ENCODE results near the gene MYH7. TPM values are rescaled to one million over a fixed set of nuclear protein-coding genes. Genes with fewer than 3 reads are reported as not detected.

MYH7 gene
- total RNA-seq, 1 donor from 2014 or later: not detected

DNA sequence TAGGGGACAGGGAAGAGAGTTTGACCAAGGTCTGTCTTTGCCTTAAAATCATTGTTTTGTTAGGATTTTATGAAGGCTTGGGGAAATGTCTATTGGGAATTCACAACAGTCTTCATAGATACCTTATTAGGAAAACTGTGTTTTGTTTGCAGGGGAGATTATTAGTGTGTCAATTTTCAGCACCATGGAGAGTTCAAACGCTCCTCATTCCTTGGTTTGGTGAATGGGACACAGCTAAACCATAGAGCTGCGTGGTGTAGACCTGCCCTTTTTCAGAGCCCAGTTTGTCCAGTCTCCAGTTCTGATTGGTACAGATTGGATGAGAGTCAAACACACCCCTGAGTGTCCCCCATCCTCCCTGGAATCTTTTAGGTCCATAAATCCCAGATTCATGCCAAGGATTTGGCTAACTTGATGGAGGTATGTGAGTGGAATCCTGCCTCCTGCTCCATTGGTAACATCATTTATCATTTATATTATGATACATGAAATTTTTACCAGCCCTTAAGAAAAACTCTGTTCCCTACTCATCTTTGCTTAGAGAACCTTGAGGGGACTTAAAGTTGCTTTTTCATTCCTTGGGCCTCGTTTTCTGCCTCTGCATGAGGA lies 46.0 kb upstream of the MYH7 start:
- TF ChIP-seq, protein P1, sequence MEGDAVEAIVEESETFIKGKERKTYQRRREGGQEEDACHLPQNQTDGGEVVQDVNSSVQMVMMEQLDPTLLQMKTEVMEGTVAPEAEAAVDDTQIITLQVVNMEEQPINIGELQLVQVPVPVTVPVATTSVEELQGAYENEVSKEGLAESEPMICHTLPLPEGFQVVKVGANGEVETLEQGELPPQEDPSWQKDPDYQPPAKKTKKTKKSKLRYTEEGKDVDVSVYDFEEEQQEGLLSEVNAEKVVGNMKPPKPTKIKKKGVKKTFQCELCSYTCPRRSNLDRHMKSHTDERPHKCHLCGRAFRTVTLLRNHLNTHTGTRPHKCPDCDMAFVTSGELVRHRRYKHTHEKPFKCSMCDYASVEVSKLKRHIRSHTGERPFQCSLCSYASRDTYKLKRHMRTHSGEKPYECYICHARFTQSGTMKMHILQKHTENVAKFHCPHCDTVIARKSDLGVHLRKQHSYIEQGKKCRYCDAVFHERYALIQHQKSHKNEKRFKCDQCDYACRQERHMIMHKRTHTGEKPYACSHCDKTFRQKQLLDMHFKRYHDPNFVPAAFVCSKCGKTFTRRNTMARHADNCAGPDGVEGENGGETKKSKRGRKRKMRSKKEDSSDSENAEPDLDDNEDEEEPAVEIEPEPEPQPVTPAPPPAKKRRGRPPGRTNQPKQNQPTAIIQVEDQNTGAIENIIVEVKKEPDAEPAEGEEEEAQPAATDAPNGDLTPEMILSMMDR (IDR thresholded peaks at IDR 0.05; ENCODE audit: insufficient read depth, low read depth, low read length): no peak
- TF ChIP-seq EZH2 (IDR thresholded peaks at IDR 0.05; ENCODE audit: insufficient read depth, low read length): no peak
- no peaks in the 10 kb centered on the region for H3K27me3 ChIP-seq (ENCODE audit: insufficient read depth, low read length)
- H4K20me1 ChIP-seq (ENCODE audit: insufficient read depth, low read length): peaks cover 48% of the 10 kb centered on the region
- peaks cover 22% of the 10 kb centered on the region for H3K36me3 ChIP-seq (ENCODE audit: insufficient read depth, low read length)
- no peaks in the 10 kb centered on the region for H3K9me3 Mint-ChIP-seq (ENCODE audit: unreplicated experiment)
- H3K4me3 Mint-ChIP-seq (ENCODE audit: unreplicated experiment): no peak overlapping the region
- no peak overlapping the region for H3K27ac Mint-ChIP-seq (ENCODE audit: unreplicated experiment)
- H3K4me1 ChIP-seq (ENCODE audit: insufficient read depth, low read length): no peaks in the 10 kb centered on the region
- no peaks in the 10 kb centered on the region for H3K36me3 Mint-ChIP-seq (ENCODE audit: low read depth, unreplicated experiment)
- no peak overlapping the region for H3K9ac ChIP-seq (ENCODE audit: low read length)
- no peak overlapping the region for H2AFZ ChIP-seq (ENCODE audit: low read depth, low read length)
- peaks cover 7% of the 10 kb centered on the region for H3K4me1 Mint-ChIP-seq (ENCODE audit: low read depth, unreplicated experiment)
- no peak for DNase-seq (ENCODE audit: low read depth)
- no peak overlapping the region for H3K27ac ChIP-seq (ENCODE audit: low read depth, low read length)
- FAIRE-seq: no peak
- H3K4me3 ChIP-seq (ENCODE audit: insufficient read depth, low read depth, low read length): no peak overlapping the region
- no peak overlapping the region for H3K4me2 ChIP-seq (ENCODE audit: low read length)
- H3K9me3 ChIP-seq (ENCODE audit: insufficient read depth, low read depth, low read length): no peaks in the 10 kb centered on the region
- H3K27me3 Mint-ChIP-seq (ENCODE audit: low read depth, unreplicated experiment): no peaks in the 10 kb centered on the region
- H3K79me2 ChIP-seq (ENCODE audit: insufficient read depth, low read length): no peaks in the 10 kb centered on the region

- Histone ChIP-seq H3K27ac (ENCODE audit: low read depth, low read length) (no peak overlapping the region), H2AFZ (ENCODE audit: low read depth, low read length) (no peak overlapping the region), H3K9ac (ENCODE audit: low read length) (no peak overlapping the region), H4K20me1 (ENCODE audit: insufficient read depth, low read length) (peaks cover 46% of the 10 kb centered on the region), H3K36me3 (ENCODE audit: insufficient read depth, low read length) (peaks cover 37% of the 10 kb centered on the region), H3K79me2 (ENCODE audit: insufficient read depth, low read length) (no peaks in the 10 kb centered on the region), H3K27me3 (ENCODE audit: insufficient read depth, low read length) (no peaks in the 10 kb centered on the region), H3K9me3 (ENCODE audit: insufficient read depth, low read depth, low read length) (no peaks in the 10 kb centered on the region), H3K4me1 (ENCODE audit: insufficient read depth, low read length) (no peaks in the 10 kb centered on the region), H3K4me3 (ENCODE audit: insufficient read depth, low read depth, low read length) (no peak overlapping the region), H3K4me2 (ENCODE audit: low read length) (no peak overlapping the region)
- H3K4me3 Mint-ChIP-seq (ENCODE audit: unreplicated experiment): no peak overlapping the region
- no peaks in the 10 kb centered on the region for H3K27me3 Mint-ChIP-seq (ENCODE audit: low read depth, unreplicated experiment)
- H3K9me3 Mint-ChIP-seq (ENCODE audit: unreplicated experiment): no peaks in the 10 kb centered on the region
- TF ChIP-seq, protein P1 (IDR thresholded peaks at IDR 0.05; ENCODE audit: insufficient read depth, low read depth, low read length): peak; percentile 79
- TF ChIP-seq EZH2 (IDR thresholded peaks at IDR 0.05; ENCODE audit: insufficient read depth, low read length): no peak
- peaks cover 7% of the 10 kb centered on the region for H3K4me1 Mint-ChIP-seq (ENCODE audit: low read depth, unreplicated experiment)
- H3K27ac Mint-ChIP-seq (ENCODE audit: unreplicated experiment): no peak overlapping the region
- FAIRE-seq (no peak), DNase-seq (ENCODE audit: low read depth) (peak; percentile 40)
- peaks cover 5% of the 10 kb centered on the region for H3K36me3 Mint-ChIP-seq (ENCODE audit: low read depth, unreplicated experiment)
Observed at GRCh38 chr14:23478109-23478759, 42.8 kb upstream of the MYH7 start.

- H3K36me3 Mint-ChIP-seq (ENCODE audit: low read depth, unreplicated experiment): peaks cover under 1% of the 10 kb centered on the region
- no peak overlapping the region for H3K4me3 ChIP-seq (ENCODE audit: insufficient read depth, low read depth, low read length)
- peaks cover 3% of the 10 kb centered on the region for H4K20me1 ChIP-seq (ENCODE audit: insufficient read depth, low read length)
- no peaks in the 10 kb centered on the region for H3K27me3 Mint-ChIP-seq (ENCODE audit: low read depth, unreplicated experiment)
- no peak overlapping the region for H2AFZ ChIP-seq (ENCODE audit: low read depth, low read length)
- DNase-seq (ENCODE audit: low read depth) (no peak), FAIRE-seq (no peak)
- H3K9me3 ChIP-seq (ENCODE audit: insufficient read depth, low read depth, low read length): no peaks in the 10 kb centered on the region
- no peak overlapping the region for H3K4me3 Mint-ChIP-seq (ENCODE audit: unreplicated experiment)
- H3K4me1 ChIP-seq (ENCODE audit: insufficient read depth, low read length): peaks cover 4% of the 10 kb centered on the region
- H3K4me1 Mint-ChIP-seq (ENCODE audit: low read depth, unreplicated experiment): peaks cover 5% of the 10 kb centered on the region
- peaks cover 2% of the 10 kb centered on the region for H3K9me3 Mint-ChIP-seq (ENCODE audit: unreplicated experiment)
- TF ChIP-seq EZH2 (IDR thresholded peaks at IDR 0.05; ENCODE audit: insufficient read depth, low read length): no peak
- TF ChIP-seq, protein P1 (IDR thresholded peaks at IDR 0.05; ENCODE audit: insufficient read depth, low read depth, low read length): no peak
- peaks cover 22% of the 10 kb centered on the region for H3K79me2 ChIP-seq (ENCODE audit: insufficient read depth, low read length)
- H3K27ac Mint-ChIP-seq (ENCODE audit: unreplicated experiment): no peak overlapping the region
- H3K27me3 ChIP-seq (ENCODE audit: insufficient read depth, low read length): no peaks in the 10 kb centered on the region
- no peak overlapping the region for H3K9ac ChIP-seq (ENCODE audit: low read length)
- H3K4me2 ChIP-seq (ENCODE audit: low read length): no peak overlapping the region
- no peak overlapping the region for H3K27ac ChIP-seq (ENCODE audit: low read depth, low read length)
- H3K36me3 ChIP-seq (ENCODE audit: insufficient read depth, low read length): peaks cover 27% of the 10 kb centered on the region
Observed at GRCh38 chr14:23470947-23471346, 35.5 kb upstream of the MYH7 start.

All from astrocyte (in vitro differentiated cells and primary cell).